GM23338 (cell line): ENCODE results near the gene UQCRC2. TPM values are rescaled to one million over a fixed set of nuclear protein-coding genes. Genes with fewer than 3 reads are reported as not detected.

Source experiments
- ATAC-seq: fragments of 200-7000 bp; cut with Tn5 transposase; 3 replicates; pipeline ENCODE4 v1.9.1; 2020
- DNase-seq: peaks from one replicate; pipeline ENCODE4 v3.0.0-alpha.2; 2015; ENCODE audit warnings: low spot score
- H2AFZ ChIP-seq: fragments of 200-600 bp; sonication (generic); 2 replicates; pipeline ENCODE4 v1.8.0; 2016; ENCODE audit warnings: antibody characterized with exemption, mild to moderate bottlenecking, moderate library complexity
- H3F3A ChIP-seq: fragments of 200-600 bp; sonication (generic); replicated peaks from 2 replicates; pipeline ENCODE4 v1.8.0; 2017; ENCODE audit warnings: antibody characterized with exemption, mixed run types, low read depth
- H3K27ac ChIP-seq: fragments of 200-600 bp; sonication (generic); 2 replicates; pipeline ENCODE4 v1.6.1; 2016; ENCODE audit warnings: low read depth
- H3K27me3 ChIP-seq: fragments of 200-600 bp; sonication (generic); 2 replicates; pipeline ENCODE4 v1.8.0; 2016; ENCODE audit warnings: mild to moderate bottlenecking, mixed run types, moderate library complexity; ENCODE audit not compliant: insufficient read depth
- H3K36me3 ChIP-seq: fragments of 200-600 bp; sonication (generic); 2 replicates; pipeline ENCODE4 v1.8.0; 2016; ENCODE audit warnings: mild to moderate bottlenecking; ENCODE audit not compliant: insufficient read depth
- H3K4me1 ChIP-seq: fragments of 200-600 bp; sonication (generic); 2 replicates; pipeline ENCODE4 v1.8.0; 2016; ENCODE audit warnings: mild to moderate bottlenecking, moderate library complexity; ENCODE audit not compliant: insufficient read depth
- H3K4me2 ChIP-seq: fragments of 200-600 bp; sonication (generic); 2 replicates; pipeline ENCODE4 v1.7.1; 2017; ENCODE audit warnings: mixed run types
- H3K4me3 ChIP-seq: fragments of 200-600 bp; sonication (generic); 2 replicates; pipeline ENCODE4 v1.6.1; 2016; ENCODE audit warnings: mixed run types
- H3K79me2 ChIP-seq: fragments of 200-600 bp; sonication (generic); replicated peaks from 2 replicates; pipeline ENCODE4 v1.8.0; 2017; ENCODE audit warnings: mild to moderate bottlenecking; ENCODE audit not compliant: insufficient read depth
- H3K9me2 ChIP-seq: fragments of 200-600 bp; sonication (generic); 2 replicates; pipeline ENCODE4 v1.8.0; 2017; ENCODE audit not compliant: insufficient read depth
- H4K20me1 ChIP-seq: fragments of 200-600 bp; sonication (generic); replicated peaks from 2 replicates; pipeline ENCODE4 v1.8.0; 2017; ENCODE audit warnings: mild to moderate bottlenecking; ENCODE audit not compliant: insufficient read depth
- H3K27ac Mint-ChIP-seq: 2 replicates; pipeline ENCODE4 v1.8.0; 2020; ENCODE audit warnings: inconsistent platforms, mild to moderate bottlenecking, moderate library complexity, mixed read lengths
- H3K27me3 Mint-ChIP-seq: 3 replicates; pipeline ENCODE4 v1.8.0; 2022; ENCODE audit warnings: low read depth, mild to moderate bottlenecking, moderate library complexity, mixed read lengths, inconsistent platforms; ENCODE audit not compliant: insufficient read depth, poor library complexity
- H3K36me3 Mint-ChIP-seq: 3 replicates; pipeline ENCODE4 v1.8.0; 2021; ENCODE audit warnings: low read depth, mild to moderate bottlenecking, inconsistent platforms, moderate library complexity, mixed read lengths
- H3K4me1 Mint-ChIP-seq: 3 replicates; pipeline ENCODE4 v1.8.0; 2020; ENCODE audit warnings: mild to moderate bottlenecking, inconsistent platforms, mixed read lengths
- H3K4me3 Mint-ChIP-seq: 3 replicates; pipeline ENCODE4 v1.8.0; 2021; ENCODE audit warnings: moderate library complexity, mild to moderate bottlenecking, inconsistent platforms, mixed read lengths
- H3K9me3 Mint-ChIP-seq: 3 replicates; pipeline ENCODE4 v1.8.0; 2020; ENCODE audit warnings: moderate library complexity, mild to moderate bottlenecking, inconsistent platforms, mixed read lengths
- CREB1 ChIP-seq: fragments of 250-450 bp; sonication (Bioruptor Pico); IDR thresholded peaks from 2 replicates; pipeline ENCODE4 v1.5.0; 2020; ENCODE audit warnings: low read depth, mild to moderate bottlenecking, moderate library complexity
- CTCF ChIP-seq, 2 experiments: fragments of 200-600 bp in 1 of 2; sonication (generic) in 1 of 2; conservative IDR thresholded peaks; 2 replicates each; pipeline versions ENCODE4 v1.5.1 to v1.6.1; 2016 to 2017; ENCODE audit warnings: antibody characterized with exemption in 2 of 2, low read depth in 2 of 2, mild to moderate bottlenecking in 2 of 2, moderate library complexity in 1 of 2
- ETS1 ChIP-seq: IDR thresholded peaks from 2 replicates; pipeline ENCODE4 v1.6.1; 2016; ENCODE audit warnings: antibody characterized with exemption
- EZH2 ChIP-seq: fragments of 200-600 bp; sonication (generic); IDR thresholded peaks from one replicate; pipeline ENCODE4 v1.8.0; 2017; ENCODE audit warnings: antibody characterized with exemption, mild to moderate bottlenecking, low read depth; ENCODE audit not compliant: unreplicated experiment
- EZH2phosphoT487 ChIP-seq: fragments of 200-600 bp; sonication (generic); IDR thresholded peaks from one replicate; pipeline ENCODE4 v1.8.1; 2018; ENCODE audit warnings: antibody characterized with exemption; ENCODE audit not compliant: unreplicated experiment
- NANOG ChIP-seq: IDR thresholded peaks from 2 replicates; pipeline ENCODE4 v1.6.1; 2016; ENCODE audit warnings: antibody characterized with exemption, borderline replicate concordance
- POLR2AphosphoS5 ChIP-seq: IDR thresholded peaks from 2 replicates; pipeline ENCODE4 v1.6.1; 2016; ENCODE audit warnings: antibody characterized with exemption, low read depth
- REST ChIP-seq: IDR thresholded peaks from one replicate; pipeline ENCODE4 v1.6.1; 2018; ENCODE audit warnings: antibody characterized with exemption; ENCODE audit not compliant: unreplicated experiment
- STAT1 ChIP-seq: IDR thresholded peaks from one replicate; pipeline ENCODE4 v1.6.1; 2016; ENCODE audit warnings: antibody characterized with exemption; ENCODE audit not compliant: unreplicated experiment
- ZNF114 ChIP-seq: fragments of 250-450 bp; sonication (Bioruptor Pico); IDR thresholded peaks from 2 replicates; pipeline ENCODE4 v1.5.0; 2020; ENCODE audit warnings: mild to moderate bottlenecking, moderate library complexity
- ZNF331 ChIP-seq: fragments of 250-450 bp; sonication (Bioruptor Pico); IDR thresholded peaks from 2 replicates; pipeline ENCODE4 v1.5.0; 2020; ENCODE audit warnings: low read depth, mild to moderate bottlenecking, moderate library complexity
- ZNF462 ChIP-seq: fragments of 250-450 bp; sonication (Bioruptor Pico); IDR thresholded peaks from 2 replicates; pipeline ENCODE4 v1.5.0; 2020; ENCODE audit warnings: mild to moderate bottlenecking, moderate library complexity
- polyA plus RNA-seq: library from polyadenylated mRNA; unstranded; fragments of >200 nt; fragmentation: Nextera tagmentation; extraction: Ambion mirVana; gene quantifications from 2 replicates; pipeline ENCODE4 v1.2.1, GENCODE V29; 2016
- total RNA-seq: library from RNA; depleted of rRNA; stranded (reverse); fragments of >200 nt; shearing (Covaris generic); gene quantifications from 2 replicates; pipeline ENCODE4 v1.2.3, GENCODE V29; 2014

The UQCRC2 gene
- total and polyA plus RNA-seq, 2 experiments from 2014 or later, result 88.0 to 122 TPM

GRCh38 chr16:22016927-22017326, 63.8 kb downstream of the UQCRC2 start (continued):
- TF ChIP-seq REST, result no peak

- H3K36me3 Mint-ChIP-seq, result no peaks in the 10 kb centered on the region
- H3K27me3 Mint-ChIP-seq, result no peaks in the 10 kb centered on the region
- H3K27ac Mint-ChIP-seq, result no peak overlapping the region
- peaks cover 18% of the 10 kb centered on the region; the same call in 1 of the 2 replicates for H4K20me1 ChIP-seq
- H3K79me2 ChIP-seq, result peaks cover 75% of the 10 kb centered on the region
- H3K27me3 ChIP-seq, result no peaks in the 10 kb centered on the region
- no peaks in the 10 kb centered on the region for H3F3A ChIP-seq
- H3K9me3 Mint-ChIP-seq, result no peaks in the 10 kb centered on the region
- H3K4me2 ChIP-seq, result no peak overlapping the region
- ATAC-seq, result no peak
- no peak for DNase-seq
- H3K27ac ChIP-seq, result no peak overlapping the region
- H3K9me2 ChIP-seq, result no peaks in the 10 kb centered on the region
- H3K4me1 ChIP-seq, result no peaks in the 10 kb centered on the region
- H3K4me3 Mint-ChIP-seq, result no peak overlapping the region
- H3K4me1 Mint-ChIP-seq, result peaks cover 3% of the 10 kb centered on the region; the same call in 2 of the 3 replicates
- H3K4me3 ChIP-seq, result no peak overlapping the region
- H3K36me3 ChIP-seq, result no peaks in the 10 kb centered on the region
- H2AFZ ChIP-seq, result no peak overlapping the region
- no peak for TF ChIP-seq NANOG
- TF ChIP-seq CREB1, result no peak
- no peak for TF ChIP-seq EZH2
- TF ChIP-seq CTCF (conservative IDR thresholded peaks at IDR 0.05; ENCODE audit: low read depth in 2 of 2), result no peak
- TF ChIP-seq ZNF331 (CRISPR knock-in tag), result no peak
- TF ChIP-seq ETS1, result no peak
- no peak for TF ChIP-seq STAT1
- no peak for TF ChIP-seq EZH2phosphoT487
- no peak for TF ChIP-seq ZNF462 (CRISPR knock-in tag)
- no peak for TF ChIP-seq ZNF114 (CRISPR knock-in tag)
- TF ChIP-seq POLR2AphosphoS5, result no peak
These were observed 65.4 kb downstream of the UQCRC2 start for GRCh38 chr16:22018559-22018958.
